Measurements from ENCODE around the gene FBXO42.

Gene FBXO42

DNA sequence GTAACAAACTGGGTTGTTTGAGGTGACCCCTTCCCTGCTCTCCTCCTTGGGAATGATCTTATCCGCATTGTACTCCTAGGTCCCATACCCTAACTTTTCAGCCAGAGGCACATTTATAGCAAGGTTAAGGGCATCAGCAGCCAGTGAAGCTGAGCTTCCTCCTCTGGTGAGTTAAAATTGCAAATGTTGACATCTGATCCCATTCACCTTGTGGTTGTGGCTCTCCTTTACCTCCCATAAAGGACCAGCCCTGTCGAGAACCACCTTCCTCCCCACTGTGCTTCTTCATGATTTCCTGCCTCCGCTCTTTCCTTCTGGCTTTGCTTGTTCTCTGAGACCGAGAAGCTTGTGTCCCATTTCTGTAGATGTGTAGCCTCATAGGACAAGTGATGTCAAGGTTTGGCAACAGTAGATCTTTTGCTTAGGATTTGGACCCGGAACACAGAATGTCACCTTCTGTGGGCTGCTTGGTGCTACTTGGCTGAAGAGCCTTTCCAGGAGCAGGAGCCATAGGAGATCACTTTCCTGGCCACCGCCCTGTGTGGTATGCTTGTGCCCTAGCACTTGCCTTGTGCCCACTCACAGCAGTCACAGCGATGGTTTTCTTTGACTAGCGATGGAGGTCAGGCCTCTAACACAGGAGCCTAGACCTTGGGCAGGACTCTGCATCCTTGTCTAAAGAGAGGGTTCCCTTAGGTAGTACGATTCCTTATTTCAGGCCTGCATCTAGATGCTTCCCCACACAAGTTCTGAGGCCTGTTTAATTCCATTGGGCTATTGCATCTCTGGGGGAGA is 33.6 kb upstream of the FBXO42 start:
- Histone ChIP-seq H2AFZ (ENCODE audit: low read depth, low read length) (no peak overlapping the region), H3K9me3 (ENCODE audit: low read length) (no peaks in the 10 kb centered on the region), H3K4me3 (ENCODE audit: low read length) (no peak overlapping the region), H3K36me3 (ENCODE audit: insufficient read depth, low read length) (peaks cover 8% of the 10 kb centered on the region), H3K27me3 (ENCODE audit: insufficient read depth, low read length) (no peaks in the 10 kb centered on the region), H3K4me1 (ENCODE audit: insufficient read depth, low read length) (no peaks in the 10 kb centered on the region)

DNA sequence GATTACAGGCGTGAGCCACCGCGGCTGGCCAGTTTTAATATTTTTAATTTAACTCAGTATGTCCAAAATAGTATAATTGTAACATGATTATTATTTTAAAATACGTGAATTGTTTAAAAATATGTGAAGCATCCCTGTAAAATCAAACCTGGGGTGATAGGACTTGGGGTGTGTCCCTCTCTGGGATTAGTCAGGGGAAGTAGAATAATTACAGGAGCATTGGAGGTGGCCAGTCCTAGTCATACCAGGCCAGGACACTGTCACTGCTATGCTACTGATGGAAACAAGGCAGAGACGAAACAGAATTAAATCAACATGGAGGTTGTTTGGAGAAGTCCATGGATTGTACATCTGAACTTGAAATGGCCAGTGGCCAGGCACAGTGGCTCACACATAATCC is 31.6 kb upstream of the FBXO42 start:
- H3K4me3 ChIP-seq (ENCODE audit: low read length): no peak overlapping the region
- H3K27me3 ChIP-seq (ENCODE audit: insufficient read depth, low read length): no peaks in the 10 kb centered on the region
- no peak overlapping the region for H2AFZ ChIP-seq (ENCODE audit: low read depth, low read length)
- no peaks in the 10 kb centered on the region for H3K4me1 ChIP-seq (ENCODE audit: insufficient read depth, low read length)
- H3K36me3 ChIP-seq (ENCODE audit: insufficient read depth, low read length): peaks cover 8% of the 10 kb centered on the region
- H3K9me3 ChIP-seq (ENCODE audit: low read length): no peaks in the 10 kb centered on the region

DNA sequence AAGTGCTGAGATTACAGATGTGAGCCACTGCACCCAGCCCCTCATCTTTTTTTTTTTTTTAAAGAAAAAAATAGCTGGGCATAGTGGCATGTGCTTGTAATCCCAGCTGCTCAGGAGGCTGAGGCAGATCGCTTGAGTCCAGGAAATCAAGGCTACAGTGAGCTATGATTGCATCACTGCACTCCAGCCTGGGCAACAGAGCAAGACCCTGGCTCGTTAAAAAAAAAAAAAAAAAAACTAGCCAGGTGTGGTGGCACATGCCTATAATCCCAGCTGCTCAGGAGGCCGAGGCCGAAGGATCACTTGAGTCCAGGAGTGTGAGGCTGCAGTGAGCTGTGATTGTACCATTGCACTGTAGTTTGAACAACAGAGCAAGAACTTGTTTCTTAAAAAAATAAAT is 28.6 kb upstream of the FBXO42 start:
- peaks cover 1% of the 10 kb centered on the region for H3K4me1 ChIP-seq (ENCODE audit: insufficient read depth, low read length)
- H3K4me3 ChIP-seq (ENCODE audit: low read length): no peak overlapping the region
- H3K9me3 ChIP-seq (ENCODE audit: low read length): no peaks in the 10 kb centered on the region
- no peaks in the 10 kb centered on the region for H3K27me3 ChIP-seq (ENCODE audit: insufficient read depth, low read length)
- peaks cover 8% of the 10 kb centered on the region for H3K36me3 ChIP-seq (ENCODE audit: insufficient read depth, low read length)
- H2AFZ ChIP-seq (ENCODE audit: low read depth, low read length): no peak overlapping the region

DNA sequence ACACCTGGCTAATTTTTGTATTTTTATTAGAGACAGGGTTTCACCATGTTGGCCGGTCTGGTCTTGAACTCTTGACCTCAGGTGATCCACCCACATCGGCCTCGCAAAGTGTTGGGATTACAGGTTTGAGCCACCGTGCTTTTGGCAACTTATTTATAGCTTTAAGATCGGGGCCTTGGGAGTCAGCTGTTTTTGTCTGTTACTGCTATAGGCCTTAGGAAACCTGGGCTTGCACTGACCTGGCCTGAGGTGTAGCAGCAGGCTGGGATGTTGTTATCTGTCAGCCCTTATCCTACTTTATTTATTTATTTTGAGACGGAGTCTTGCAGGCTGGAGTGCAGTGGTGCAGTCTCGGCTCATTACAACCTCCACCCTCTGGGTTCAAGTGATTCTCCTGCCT is 26.2 kb upstream of the FBXO42 start:
- H2AFZ ChIP-seq (ENCODE audit: low read depth, low read length): no peak overlapping the region
- no peak overlapping the region for H3K4me3 ChIP-seq (ENCODE audit: low read length)
- no peaks in the 10 kb centered on the region for H3K27me3 ChIP-seq (ENCODE audit: insufficient read depth, low read length)
- H3K36me3 ChIP-seq (ENCODE audit: insufficient read depth, low read length): no peaks in the 10 kb centered on the region
- peaks cover 18% of the 10 kb centered on the region for H3K4me1 ChIP-seq (ENCODE audit: insufficient read depth, low read length)
- no peaks in the 10 kb centered on the region for H3K9me3 ChIP-seq (ENCODE audit: low read length)

DNA sequence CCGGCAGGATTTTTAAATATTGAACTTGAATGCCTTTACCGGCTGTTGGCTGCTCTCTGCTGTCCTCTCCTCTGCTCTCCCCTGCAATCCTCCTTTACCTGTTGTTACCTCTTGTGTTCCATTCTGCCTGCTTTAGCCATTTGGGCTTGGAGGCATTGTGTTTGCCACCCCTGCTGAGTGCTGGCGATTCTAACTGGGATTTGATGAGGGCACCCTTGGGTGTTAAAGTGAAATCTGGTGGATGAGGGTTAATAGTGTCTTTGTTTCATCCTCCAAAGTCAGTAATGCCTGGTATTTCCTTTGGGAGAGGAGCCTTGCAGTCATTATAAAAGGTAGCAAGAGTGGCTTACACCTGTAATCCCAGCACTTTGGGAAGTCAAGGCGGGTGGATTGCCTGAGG is 24.7 kb upstream of the FBXO42 start:
- no peaks in the 10 kb centered on the region for H3K36me3 ChIP-seq (ENCODE audit: insufficient read depth, low read length)
- H2AFZ ChIP-seq (ENCODE audit: low read depth, low read length): no peak overlapping the region
- no peaks in the 10 kb centered on the region for H3K27me3 ChIP-seq (ENCODE audit: insufficient read depth, low read length)

DNA sequence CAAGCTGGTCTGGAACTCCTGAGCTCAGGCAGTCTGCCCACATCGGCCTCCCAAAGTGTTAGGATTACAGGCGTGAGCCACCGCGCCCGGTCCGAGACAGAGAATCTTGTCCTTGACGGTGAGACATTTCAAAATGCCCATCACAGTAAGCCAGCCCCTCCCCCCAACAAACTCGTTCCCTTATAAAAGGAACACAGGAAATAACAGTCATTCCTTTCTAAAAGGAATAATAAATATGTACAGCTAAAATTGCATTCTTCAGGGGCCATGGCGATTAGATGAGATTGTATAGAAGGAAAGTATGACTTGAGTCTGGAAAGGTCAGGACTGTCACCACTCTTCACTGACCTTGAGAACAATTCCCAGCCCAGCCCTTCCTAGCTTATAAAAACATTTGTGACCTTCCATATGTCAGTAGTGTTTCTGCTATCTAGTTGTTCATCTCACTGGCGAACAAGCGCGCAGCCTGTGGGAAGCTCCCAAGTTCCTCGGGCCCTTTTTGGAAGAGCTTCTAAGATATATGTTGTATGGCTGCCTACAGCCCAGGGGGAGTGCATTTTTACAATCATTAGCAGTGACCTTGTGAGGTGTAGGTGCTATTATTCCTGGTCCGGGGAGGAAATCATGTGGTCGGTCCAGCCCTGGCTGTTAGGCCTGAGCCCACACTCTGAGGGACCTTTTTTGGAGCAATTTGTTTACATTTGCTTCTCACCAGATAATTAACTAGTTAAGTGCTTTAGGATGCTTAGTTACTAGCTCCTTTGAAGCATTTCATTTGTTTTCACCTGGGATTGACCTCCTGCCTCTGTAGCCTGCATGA is 23.5 kb upstream of the FBXO42 start:
- H3K9me3 ChIP-seq (ENCODE audit: low read length): no peaks in the 10 kb centered on the region
- H3K4me1 ChIP-seq (ENCODE audit: insufficient read depth, low read length): peaks cover 18% of the 10 kb centered on the region
- H2AFZ ChIP-seq (ENCODE audit: low read depth, low read length): no peak overlapping the region
- H3K36me3 ChIP-seq (ENCODE audit: insufficient read depth, low read length): no peaks in the 10 kb centered on the region
- H3K27me3 ChIP-seq (ENCODE audit: insufficient read depth, low read length): no peaks in the 10 kb centered on the region
- H3K4me3 ChIP-seq (ENCODE audit: low read length): no peak overlapping the region

More for the DNA sequence above, 24.7 kb upstream of the FBXO42 start:
- H3K9me3 ChIP-seq (ENCODE audit: low read length): no peaks in the 10 kb centered on the region
- peaks cover 18% of the 10 kb centered on the region for H3K4me1 ChIP-seq (ENCODE audit: insufficient read depth, low read length)
- H3K4me3 ChIP-seq (ENCODE audit: low read length): no peak overlapping the region

DNA sequence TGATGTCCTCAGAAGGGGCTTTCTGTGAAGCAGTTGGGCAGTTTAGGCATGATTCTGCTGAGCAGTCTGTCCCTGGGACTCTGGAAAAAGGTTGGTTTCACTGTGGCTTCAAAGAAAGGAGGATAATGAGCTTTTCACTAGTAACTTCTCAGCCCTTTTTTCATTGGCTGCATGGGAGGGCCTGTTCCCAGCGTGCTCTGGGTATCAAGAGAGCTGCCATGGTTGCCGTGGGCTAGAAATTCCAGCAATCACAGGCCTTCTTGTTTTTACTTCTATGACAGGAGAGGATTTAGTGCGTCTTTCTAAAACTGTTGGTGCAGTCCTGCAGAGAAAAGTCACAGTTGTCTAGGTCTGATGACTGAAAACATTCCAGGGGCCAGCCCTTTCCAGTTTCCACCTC is 22.0 kb upstream of the FBXO42 start:
- Histone ChIP-seq H2AFZ (ENCODE audit: low read depth, low read length) (no peak overlapping the region), H3K4me1 (ENCODE audit: insufficient read depth, low read length) (peaks cover 20% of the 10 kb centered on the region), H3K27me3 (ENCODE audit: insufficient read depth, low read length) (no peaks in the 10 kb centered on the region), H3K4me3 (ENCODE audit: low read length) (no peak overlapping the region), H3K36me3 (ENCODE audit: insufficient read depth, low read length) (peaks cover 3% of the 10 kb centered on the region), H3K9me3 (ENCODE audit: low read length) (no peaks in the 10 kb centered on the region)

DNA sequence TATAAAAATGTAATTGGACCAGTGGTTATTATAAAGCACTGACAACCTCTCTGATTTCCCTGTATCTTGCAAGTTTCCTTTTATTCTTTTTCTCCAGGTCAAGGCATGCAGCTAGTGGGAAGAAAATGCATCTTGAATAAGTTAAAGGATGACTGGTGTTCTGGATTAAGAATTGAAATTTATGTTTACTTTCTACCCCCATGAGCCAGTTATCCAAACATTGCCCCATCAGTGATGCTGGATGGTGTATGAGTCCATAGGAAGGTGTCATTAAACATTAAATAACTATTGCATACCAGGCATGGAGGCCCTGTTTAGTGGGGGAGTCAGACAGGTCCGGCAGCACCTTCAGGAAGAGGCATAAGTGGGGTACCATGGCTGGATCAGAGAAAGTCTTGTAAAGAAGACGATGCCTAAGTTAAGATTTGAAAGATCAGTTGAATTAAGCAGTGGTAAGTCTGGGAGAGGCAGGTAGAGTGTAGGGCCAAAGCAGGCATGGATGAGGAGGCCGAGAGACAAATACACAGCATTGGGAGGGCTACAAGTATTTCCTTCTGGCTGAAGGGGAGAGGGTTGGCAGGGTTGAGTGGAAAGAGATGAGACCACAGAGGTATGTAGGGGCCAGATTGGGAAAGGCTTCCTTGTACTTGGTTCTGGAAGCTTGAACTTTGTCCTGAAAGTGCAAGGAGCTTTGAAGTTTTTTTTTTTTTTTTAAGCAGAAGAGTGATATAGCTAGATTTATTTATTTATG is 20.4 kb upstream of the FBXO42 start:
- Histone ChIP-seq H3K27me3 (ENCODE audit: insufficient read depth, low read length) (no peaks in the 10 kb centered on the region), H3K4me3 (ENCODE audit: low read length) (no peak overlapping the region), H2AFZ (ENCODE audit: low read depth, low read length) (no peak overlapping the region), H3K36me3 (ENCODE audit: insufficient read depth, low read length) (peaks cover 3% of the 10 kb centered on the region), H3K4me1 (ENCODE audit: insufficient read depth, low read length) (peaks cover 32% of the 10 kb centered on the region), H3K9me3 (ENCODE audit: low read length) (no peaks in the 10 kb centered on the region)

DNA sequence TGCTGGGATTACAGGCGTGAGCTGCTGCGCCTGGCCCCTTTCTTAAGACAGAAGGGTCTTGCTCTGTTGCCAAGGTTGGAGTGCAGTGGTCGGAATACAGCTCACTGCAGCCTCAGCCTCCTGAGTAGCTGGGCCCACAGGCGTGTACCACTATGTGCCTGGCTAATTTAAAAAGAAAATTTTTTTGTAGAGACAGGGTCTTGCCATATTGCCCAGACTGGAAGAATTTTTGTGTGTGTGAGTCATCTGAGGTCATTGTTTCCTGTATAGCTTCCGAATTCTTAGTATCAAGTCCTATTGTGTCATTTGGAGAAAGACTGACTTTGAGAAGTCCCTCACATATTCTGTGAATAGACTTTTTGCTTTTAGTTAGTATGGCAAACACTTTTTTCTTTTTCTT is 19.4 kb upstream of the FBXO42 start:
- peaks cover 32% of the 10 kb centered on the region for H3K4me1 ChIP-seq (ENCODE audit: insufficient read depth, low read length)
- no peaks in the 10 kb centered on the region for H3K9me3 ChIP-seq (ENCODE audit: low read length)
- no peak overlapping the region for H3K4me3 ChIP-seq (ENCODE audit: low read length)
- no peak overlapping the region for H2AFZ ChIP-seq (ENCODE audit: low read depth, low read length)
- H3K27me3 ChIP-seq (ENCODE audit: insufficient read depth, low read length): no peaks in the 10 kb centered on the region
- H3K36me3 ChIP-seq (ENCODE audit: insufficient read depth, low read length): peaks cover 3% of the 10 kb centered on the region

DNA sequence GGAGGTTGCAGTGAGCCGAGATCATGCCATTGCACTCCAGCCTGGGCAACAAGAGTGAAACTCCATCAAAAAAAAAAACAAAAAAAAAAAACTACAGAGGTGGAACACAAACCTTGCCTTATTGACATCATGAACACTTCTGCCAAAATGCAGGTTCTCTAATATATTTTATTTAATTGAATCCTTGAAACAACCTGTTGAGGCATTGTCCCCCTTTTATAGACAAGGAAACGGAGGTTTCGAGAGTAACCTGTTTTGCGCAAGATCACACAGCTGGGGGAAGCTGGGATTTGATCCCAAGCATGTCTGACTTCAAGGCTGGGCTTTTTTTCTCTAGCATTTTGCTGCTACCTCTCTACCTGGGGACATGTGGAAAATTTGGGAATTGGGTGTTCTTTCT is 17.5 kb upstream of the FBXO42 start:
- peaks cover 22% of the 10 kb centered on the region for H3K4me1 ChIP-seq (ENCODE audit: insufficient read depth, low read length)
- no peak overlapping the region for H2AFZ ChIP-seq (ENCODE audit: low read depth, low read length)
- H3K27me3 ChIP-seq (ENCODE audit: insufficient read depth, low read length): no peaks in the 10 kb centered on the region
- no peaks in the 10 kb centered on the region for H3K9me3 ChIP-seq (ENCODE audit: low read length)
- no peak overlapping the region for H3K4me3 ChIP-seq (ENCODE audit: low read length)
- peaks cover 3% of the 10 kb centered on the region for H3K36me3 ChIP-seq (ENCODE audit: insufficient read depth, low read length)

DNA sequence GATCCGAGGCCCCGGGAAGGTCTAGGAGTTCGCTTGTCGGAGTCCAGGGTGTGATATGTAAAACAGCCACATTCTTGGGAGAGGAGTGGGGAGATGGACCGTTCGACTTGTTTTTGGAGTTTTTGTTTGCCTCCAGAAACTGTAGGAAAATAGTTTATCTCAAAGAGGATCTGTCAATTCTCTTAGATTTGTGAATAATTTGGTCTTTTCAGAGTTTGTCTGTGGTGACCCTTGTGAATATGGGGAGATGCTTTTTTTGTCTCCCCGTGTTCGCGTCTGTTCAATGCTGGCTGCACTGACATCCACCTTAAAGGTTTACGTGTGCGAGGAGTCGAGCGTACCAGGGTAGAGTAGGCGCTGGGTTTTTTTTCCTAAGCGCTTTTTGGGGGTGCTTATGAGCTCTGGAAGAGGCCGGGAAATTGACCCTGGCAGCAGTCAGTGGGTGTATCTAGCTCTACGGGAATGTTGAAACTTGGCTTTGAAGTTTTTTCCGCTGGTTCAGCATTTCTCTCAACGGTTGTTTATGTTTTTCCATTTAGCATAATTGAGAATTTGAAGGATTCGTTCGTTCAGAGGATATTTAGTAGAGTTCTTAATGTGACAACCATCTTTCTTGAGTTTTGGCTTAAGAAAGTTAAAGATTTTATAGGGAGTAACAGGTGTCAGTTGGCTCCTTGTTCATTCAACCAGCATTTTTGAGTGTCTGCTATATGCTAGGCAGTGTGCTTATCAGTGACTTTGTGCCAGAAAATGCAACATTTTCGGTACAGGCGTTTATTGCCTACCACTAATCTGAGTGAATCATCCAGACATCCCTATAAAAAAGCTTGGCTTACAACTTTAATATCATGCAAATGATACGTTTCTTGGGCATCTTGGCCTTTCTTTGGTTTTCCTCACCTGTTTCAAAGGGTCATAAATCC is 15.9 kb upstream of the FBXO42 start:
- Histone ChIP-seq H3K27me3 (ENCODE audit: insufficient read depth, low read length) (no peaks in the 10 kb centered on the region), H3K36me3 (ENCODE audit: insufficient read depth, low read length) (peaks cover 3% of the 10 kb centered on the region), H3K9me3 (ENCODE audit: low read length) (no peaks in the 10 kb centered on the region), H3K4me1 (ENCODE audit: insufficient read depth, low read length) (peaks cover 14% of the 10 kb centered on the region), H3K4me3 (ENCODE audit: low read length) (peak overlapping the region; percentile 83), H2AFZ (ENCODE audit: low read depth, low read length) (no peak overlapping the region)

DNA sequence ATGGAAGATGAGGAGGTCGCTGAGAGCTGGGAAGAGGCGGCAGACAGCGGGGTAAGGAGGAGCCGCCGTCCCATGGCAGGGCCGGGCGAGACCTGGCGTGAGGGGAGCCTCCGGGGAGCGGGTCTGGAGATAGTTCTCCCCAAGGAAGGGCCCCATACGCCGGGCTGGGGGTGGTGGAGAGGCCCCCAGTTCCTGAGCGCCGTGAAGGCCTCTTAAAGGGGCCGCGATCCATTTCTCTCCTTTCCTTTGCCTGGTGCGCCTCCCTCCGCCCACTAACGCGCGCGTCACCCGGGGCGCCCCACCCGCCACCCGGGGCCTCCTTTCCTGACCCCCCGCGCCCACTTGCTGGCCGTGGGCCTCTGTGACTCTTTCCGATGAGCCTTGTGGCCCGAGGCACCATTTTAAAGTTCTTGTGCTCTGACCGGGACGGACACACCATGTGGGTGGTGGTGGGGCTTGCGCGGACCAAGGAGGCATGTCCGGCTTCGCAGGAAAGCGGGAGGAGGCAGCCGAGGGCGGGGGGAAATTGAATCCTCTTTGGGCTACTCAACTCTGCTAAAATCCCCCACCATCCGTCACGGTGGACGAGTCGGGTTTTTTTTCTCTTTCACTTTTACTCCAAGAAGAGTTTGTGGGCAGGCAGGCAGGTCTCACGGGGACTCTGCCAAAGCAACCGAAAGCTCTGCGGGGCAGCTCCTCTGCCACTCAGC is 15.1 kb upstream of the FBXO42 start:
- H3K9me3 ChIP-seq (ENCODE audit: low read length): no peaks in the 10 kb centered on the region

More for the DNA sequence above, 15.1 kb upstream of the FBXO42 start:
- Histone ChIP-seq H3K4me1 (ENCODE audit: insufficient read depth, low read length) (peaks cover 14% of the 10 kb centered on the region), H3K36me3 (ENCODE audit: insufficient read depth, low read length) (peaks cover 3% of the 10 kb centered on the region), H2AFZ (ENCODE audit: low read depth, low read length) (peak overlapping the region; percentile 23), H3K27me3 (ENCODE audit: insufficient read depth, low read length) (no peaks in the 10 kb centered on the region), H3K4me3 (ENCODE audit: low read length) (peak overlapping the region; percentile 83)

Data from neuron (in vitro differentiated cells).